Smooth muscle cell (in vitro differentiated cells): ENCODE data around the gene DEFB121. TPM values are rescaled to one million over a fixed set of nuclear protein-coding genes. Genes with fewer than 3 reads are reported as not detected.
"Not testable (repeated sequence)": the region's sequence is repeated elsewhere in the genome, so short reads cannot be mapped to it uniquely, and the experiment has no call there.

ENCODE experiments used
- DNase-seq: peaks from one replicate; lab custom pipeline; 2025; ENCODE audit not compliant: unreplicated experiment; lab: John Stamatoyannopoulos, UW
- H2AFZ ChIP-seq: fragments of 200-600 bp; sonication (generic); 2 replicates; pipeline ENCODE4 v1.6.0; 2016; ENCODE audit warnings: antibody characterized with exemption, low read depth, mild to moderate bottlenecking
- H3F3A ChIP-seq: fragments of 200-600 bp; sonication (generic); 2 replicates; pipeline ENCODE4 v1.6.0; 2017; ENCODE audit warnings: antibody characterized with exemption, low read depth
- H3K27ac ChIP-seq: fragments of 200-600 bp; sonication (generic); 2 replicates; pipeline ENCODE4 v1.5.1; 2016; ENCODE audit warnings: low read depth, mild to moderate bottlenecking
- H3K27me3 ChIP-seq: fragments of 200-600 bp; sonication (generic); 2 replicates; pipeline ENCODE4 v1.6.1; 2016; ENCODE audit warnings: low read depth, mild to moderate bottlenecking
- H3K36me3 ChIP-seq: fragments of 200-600 bp; sonication (generic); 2 replicates; pipeline ENCODE4 v1.5.1; 2016; ENCODE audit warnings: low read depth
- H3K4me1 ChIP-seq: fragments of 200-600 bp; sonication (generic); 2 replicates; pipeline ENCODE4 v1.5.1; 2016; ENCODE audit warnings: low read depth
- H3K4me2 ChIP-seq: fragments of 200-600 bp; sonication (generic); 2 replicates; pipeline ENCODE4 v1.6.0; 2016; ENCODE audit warnings: mild to moderate bottlenecking
- H3K4me3 ChIP-seq: fragments of 200-600 bp; sonication (generic); 2 replicates; pipeline ENCODE4 v1.5.1; 2016; ENCODE audit warnings: mild to moderate bottlenecking
- H3K79me2 ChIP-seq: fragments of 200-600 bp; sonication (generic); 2 replicates; pipeline ENCODE4 v1.6.0; 2016; ENCODE audit warnings: low read depth, mild to moderate bottlenecking
- H3K9ac ChIP-seq: fragments of 200-600 bp; sonication (generic); 2 replicates; pipeline ENCODE4 v1.6.0; 2016; ENCODE audit warnings: low read depth
- H3K9me3 ChIP-seq: fragments of 200-600 bp; sonication (generic); replicated peaks from 2 replicates; pipeline ENCODE4 v1.5.1; 2016; ENCODE audit warnings: low read depth
- H4K20me1 ChIP-seq: fragments of 200-600 bp; sonication (generic); 2 replicates; pipeline ENCODE4 v1.6.0; 2016; ENCODE audit warnings: low read depth
- WGBS: methylation state at CpG from one replicate; pipeline ENCODE4 v1.1.7; 2016; ENCODE audit warnings: low lambda C conversion rate; 5-methylcytosine and 5-hydroxymethylcytosine counted together
- polyA plus RNA-seq: library from polyadenylated mRNA; unstranded; fragments of >200 nt; fragmentation: Nextera tagmentation; extraction: Ambion mirVana; gene quantifications from 2 replicates; pipeline ENCODE4 v1.2.1, GENCODE V29; 2016
- total RNA-seq: library from RNA; depleted of rRNA; stranded (reverse); fragments of >200 nt; gene quantifications from 2 replicates; pipeline ENCODE4 v1.2.3, GENCODE V29; 2014
- TF ChIP-seq, protein P1 (sequence below): fragments of 200-600 bp; sonication (generic); IDR thresholded peaks from 2 replicates; pipeline ENCODE4 v1.5.1; 2017; ENCODE audit warnings: borderline replicate concordance, mild to moderate bottlenecking, antibody characterized with exemption; ENCODE audit not compliant: insufficient read depth, poor library complexity, severe bottlenecking

DEFB121 gene
- total and polyA plus RNA-seq, 2 experiments from 2014 or later, result not detected

DNA sequence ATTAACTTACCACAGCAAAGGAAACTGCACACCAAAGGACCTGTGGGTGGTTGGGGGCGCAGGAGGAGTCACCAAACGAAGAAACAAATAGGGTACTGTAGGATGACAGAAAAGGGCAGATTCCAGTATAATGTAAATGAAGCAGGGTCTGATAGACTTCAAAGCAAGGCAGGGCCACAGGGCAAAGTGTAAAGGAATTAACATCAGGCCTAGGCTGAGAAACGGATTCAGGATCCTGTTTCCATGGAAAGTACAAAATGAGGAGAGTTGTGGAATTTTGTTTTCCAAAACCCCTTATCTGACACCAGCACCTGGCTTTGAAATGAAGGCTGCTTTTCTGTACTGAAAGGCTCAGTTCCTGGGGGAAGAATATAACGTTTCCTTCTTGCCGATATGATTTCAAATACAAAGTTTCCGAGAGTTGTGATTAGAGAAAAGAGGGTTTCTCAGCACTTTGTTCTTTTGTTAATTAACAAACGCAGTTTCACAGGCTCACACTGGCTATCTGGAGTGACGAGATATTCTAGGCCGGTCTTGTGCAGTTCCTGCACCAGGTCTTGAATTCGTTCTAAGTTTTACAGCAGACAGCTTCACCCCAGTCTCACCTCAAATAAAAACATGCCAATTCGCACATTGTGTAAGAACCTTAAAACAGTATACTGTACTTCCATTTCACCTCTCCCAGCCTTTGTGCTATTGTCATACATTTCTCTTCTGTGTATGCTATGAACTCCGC lies 40.2 kb upstream of the DEFB121 start:
- Histone ChIP-seq H3K27me3 (no peaks in the 10 kb centered on the region), H3K79me2 (no peaks in the 10 kb centered on the region), H3K4me2 (no peak overlapping the region), H2AFZ (no peak overlapping the region), H3K4me3 (no peak overlapping the region), H3F3A (no peaks in the 10 kb centered on the region), H3K36me3 (no peaks in the 10 kb centered on the region), H3K4me1 (no peaks in the 10 kb centered on the region), H4K20me1 (no peaks in the 10 kb centered on the region), H3K9ac (no peak overlapping the region), H3K27ac (no peak overlapping the region), H3K9me3 (peaks cover 7% of the 10 kb centered on the region)
- TF ChIP-seq, protein P1, sequence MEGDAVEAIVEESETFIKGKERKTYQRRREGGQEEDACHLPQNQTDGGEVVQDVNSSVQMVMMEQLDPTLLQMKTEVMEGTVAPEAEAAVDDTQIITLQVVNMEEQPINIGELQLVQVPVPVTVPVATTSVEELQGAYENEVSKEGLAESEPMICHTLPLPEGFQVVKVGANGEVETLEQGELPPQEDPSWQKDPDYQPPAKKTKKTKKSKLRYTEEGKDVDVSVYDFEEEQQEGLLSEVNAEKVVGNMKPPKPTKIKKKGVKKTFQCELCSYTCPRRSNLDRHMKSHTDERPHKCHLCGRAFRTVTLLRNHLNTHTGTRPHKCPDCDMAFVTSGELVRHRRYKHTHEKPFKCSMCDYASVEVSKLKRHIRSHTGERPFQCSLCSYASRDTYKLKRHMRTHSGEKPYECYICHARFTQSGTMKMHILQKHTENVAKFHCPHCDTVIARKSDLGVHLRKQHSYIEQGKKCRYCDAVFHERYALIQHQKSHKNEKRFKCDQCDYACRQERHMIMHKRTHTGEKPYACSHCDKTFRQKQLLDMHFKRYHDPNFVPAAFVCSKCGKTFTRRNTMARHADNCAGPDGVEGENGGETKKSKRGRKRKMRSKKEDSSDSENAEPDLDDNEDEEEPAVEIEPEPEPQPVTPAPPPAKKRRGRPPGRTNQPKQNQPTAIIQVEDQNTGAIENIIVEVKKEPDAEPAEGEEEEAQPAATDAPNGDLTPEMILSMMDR, result no peak
- DNase-seq, result no peak
- WGBS, result 80% methylated on average over 12 of the region's 12 CpGs

DNA sequence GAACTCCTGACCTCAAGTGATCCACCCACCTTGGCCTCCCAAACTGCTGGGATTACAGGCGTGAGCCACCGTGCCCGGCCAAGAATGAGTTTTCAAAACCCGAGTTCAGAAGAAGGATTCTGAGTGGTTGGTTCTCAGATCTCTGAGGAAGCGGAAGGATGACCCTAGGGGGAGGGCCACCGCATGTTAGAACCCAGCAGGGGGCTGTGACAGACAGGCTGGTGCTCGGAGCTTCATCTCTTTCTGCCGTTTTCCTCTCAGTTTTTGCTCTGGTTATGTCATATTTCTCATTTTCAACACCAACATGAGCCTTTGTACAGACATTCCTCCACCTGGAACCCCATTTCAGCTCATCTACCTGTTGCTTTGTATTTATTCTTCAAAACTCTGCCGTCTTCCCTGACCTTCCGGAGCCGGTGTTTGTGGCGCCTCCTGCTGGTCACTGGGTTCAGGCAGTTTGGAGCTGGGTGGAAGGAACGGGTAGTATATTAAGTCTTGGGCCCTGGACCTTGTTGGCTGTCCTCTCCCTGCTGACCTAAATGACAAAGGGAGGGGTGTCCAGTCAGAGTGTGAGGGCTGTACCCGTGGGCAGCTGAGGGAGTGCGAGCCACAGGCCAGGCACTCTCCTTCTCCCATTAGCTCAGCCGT lies 34.1 kb upstream of the DEFB121 start, which contains the start of gene DEFB123:
Gene DEFB123, plus strand, starts transcription at position 621 of the 648 bp plus-strand sequence. CDS start 67 bp downstream, outside the sequence.
- 77% methylated on average over 16 of the region's 16 CpGs for WGBS
- no peak within 1 kb of the TSS for H3K27ac ChIP-seq
- H4K20me1 ChIP-seq, result no peaks in the 10 kb centered on the region
- H3F3A ChIP-seq, result no peaks in the 10 kb centered on the region
- H3K9me3 ChIP-seq, result peaks cover 5% of the 10 kb centered on the region
- H3K36me3 ChIP-seq, result no peaks in the 10 kb centered on the region
- no peak within 1 kb of the TSS for H3K4me2 ChIP-seq
- H3K4me3 ChIP-seq, result no peak within 1 kb of the TSS
- no peaks in the 10 kb centered on the region for H3K79me2 ChIP-seq
- no peak for DNase-seq
- H3K27me3 ChIP-seq, result no peaks in the 10 kb centered on the region
- H3K4me1 ChIP-seq, result no peaks in the 10 kb centered on the region
- TF ChIP-seq, protein P1, result no peak
- H3K9ac ChIP-seq, result no peak within 1 kb of the TSS
- H2AFZ ChIP-seq, result no peak within 1 kb of the TSS

DNA sequence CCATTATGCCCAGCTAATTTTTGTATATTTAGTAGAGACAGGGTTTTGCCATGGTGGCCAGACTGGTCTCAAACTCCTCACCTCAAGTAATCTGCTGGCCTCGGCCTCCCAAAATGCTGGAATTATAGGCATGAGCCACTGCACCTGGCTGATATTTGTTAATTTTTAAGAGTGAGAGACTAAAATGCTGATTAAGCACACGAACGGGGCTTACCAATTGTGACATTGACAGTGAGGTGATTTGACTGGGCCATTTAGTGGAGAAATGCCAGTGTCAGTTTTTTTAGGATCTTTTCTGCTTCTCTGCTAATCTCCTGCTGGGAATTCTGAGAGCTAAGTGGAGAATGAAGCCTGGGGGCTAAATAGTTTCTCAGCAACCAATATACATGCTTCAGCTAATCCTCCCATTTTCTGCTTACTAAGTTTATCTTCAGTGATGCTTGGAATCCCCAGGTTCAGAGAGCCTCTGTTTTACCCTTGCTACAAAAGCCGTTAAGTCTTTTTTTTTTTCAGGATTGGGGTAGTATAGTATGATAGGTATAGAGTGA lies 24.6 kb upstream of the DEFB121 start:
- no peak overlapping the region for H2AFZ ChIP-seq
- H3K9me3 ChIP-seq, result peaks cover 12% of the 10 kb centered on the region
- no peaks in the 10 kb centered on the region for H3K79me2 ChIP-seq
- TF ChIP-seq, protein P1, result no peak
- no peak overlapping the region for H3K9ac ChIP-seq
- peaks cover 3% of the 10 kb centered on the region for H3K36me3 ChIP-seq
- 64% methylated on average over 4 of the region's 4 CpGs for WGBS
- no peak for DNase-seq
- H4K20me1 ChIP-seq, result no peaks in the 10 kb centered on the region
- no peaks in the 10 kb centered on the region for H3K4me1 ChIP-seq
- no peaks in the 10 kb centered on the region for H3K27me3 ChIP-seq
- H3K4me2 ChIP-seq, result no peak overlapping the region
- no peak overlapping the region for H3K4me3 ChIP-seq
- no peaks in the 10 kb centered on the region for H3F3A ChIP-seq
- no peak overlapping the region for H3K27ac ChIP-seq

DNA sequence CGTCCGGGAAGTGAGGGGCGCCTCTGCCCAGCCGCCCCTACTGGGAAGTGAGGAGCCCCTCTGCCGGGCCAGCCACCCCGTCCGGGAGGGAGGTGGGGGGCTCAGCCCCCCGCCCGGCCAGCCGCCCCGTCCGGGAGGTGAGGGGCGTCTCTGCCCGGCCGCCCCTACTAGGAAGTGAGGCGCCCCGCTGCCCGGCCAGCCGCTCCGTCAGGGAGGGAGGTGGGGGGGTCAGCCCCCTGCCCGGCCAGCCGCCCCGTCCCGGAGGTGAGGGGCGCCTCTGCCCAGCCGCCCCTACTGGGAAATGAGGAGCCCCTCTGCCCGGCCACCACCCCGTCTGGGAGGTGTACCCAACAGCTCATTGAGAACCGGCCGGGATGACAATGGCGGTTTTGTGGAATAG lies 21.6 kb upstream of the DEFB121 start:
- 94% methylated on average over 8 of the region's 31 CpGs for WGBS
- H3K4me1 ChIP-seq, H4K20me1 ChIP-seq, H3F3A ChIP-seq, H3K4me3 ChIP-seq, H3K79me2 ChIP-seq, H3K9ac ChIP-seq, H3K27ac ChIP-seq, H3K27me3 ChIP-seq, DNase-seq, H3K4me2 ChIP-seq, H2AFZ ChIP-seq, H3K36me3 ChIP-seq: not testable (repeated sequence)
- peaks cover 12% of the 10 kb centered on the region for H3K9me3 ChIP-seq

DNA sequence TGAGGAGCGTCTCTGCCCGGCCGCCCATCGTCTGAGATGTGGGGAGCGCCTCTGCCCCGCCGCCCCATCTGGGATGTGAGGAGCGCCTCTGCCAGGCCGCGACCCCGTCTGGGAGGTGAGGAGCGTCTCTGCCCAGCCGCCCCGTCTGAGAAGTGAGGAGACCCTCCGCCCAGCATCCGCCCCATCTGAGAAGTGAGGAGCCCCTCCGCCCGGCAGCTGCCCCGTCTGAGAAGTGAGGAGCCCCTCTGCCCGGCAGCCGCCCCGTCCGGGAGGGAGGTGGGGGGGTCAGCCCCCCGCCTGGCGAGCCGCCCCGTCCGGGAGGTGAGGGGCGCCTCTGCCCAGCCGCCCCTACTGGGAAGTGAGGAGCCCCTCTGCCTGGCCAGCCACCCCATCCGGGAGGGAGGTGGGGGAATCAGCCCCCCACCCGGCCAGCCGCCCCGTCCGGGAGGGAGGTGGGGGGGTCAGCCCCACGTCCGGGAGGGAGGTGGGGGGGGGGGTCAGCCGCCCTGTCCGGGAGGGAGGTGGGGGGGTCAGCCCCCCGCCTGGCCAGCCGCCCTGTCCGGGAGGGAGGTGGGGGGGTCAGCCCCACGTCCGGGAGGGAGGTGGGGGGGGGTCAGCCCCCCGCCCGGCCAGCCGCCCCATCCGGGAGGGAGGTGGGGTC lies 21.0 kb upstream of the DEFB121 start:
- H3K36me3 ChIP-seq, H3K27me3 ChIP-seq, H3K4me2 ChIP-seq, H2AFZ ChIP-seq, H3K4me3 ChIP-seq, H3K4me1 ChIP-seq, H4K20me1 ChIP-seq, DNase-seq, H3K9ac ChIP-seq, H3K79me2 ChIP-seq, H3K27ac ChIP-seq, H3F3A ChIP-seq: not testable (repeated sequence)
- WGBS, result no CpG with 5 or more reads among the region's 48 CpGs
- peaks cover 12% of the 10 kb centered on the region for H3K9me3 ChIP-seq
